H1 (cell line): ENCODE measurements around the gene OR8B3.

Source experiments
- BRCA1 ChIP-seq: IDR thresholded peaks from 2 replicates; pipeline ENCODE4 v1.6.1; 2012; ENCODE audit warnings: low read depth, low read length, improper control_type of control experiment
- EZH2 ChIP-seq: fragments of 200-600 bp; sonication (generic); IDR thresholded peaks from 2 replicates; pipeline ENCODE4 v1.7.1; 2012; ENCODE audit warnings: low read depth, mild to moderate bottlenecking, moderate library complexity, low read length, inconsistent platforms; ENCODE audit not compliant: severe bottlenecking
- GTF2F1 ChIP-seq: IDR thresholded peaks from 2 replicates; pipeline ENCODE4 v1.6.1; 2012; ENCODE audit warnings: low read depth, low read length, improper control_type of control experiment, borderline replicate concordance
- KDM1A ChIP-seq: fragments of 200-600, 300-600 bp; sonication (generic); IDR thresholded peaks from 2 replicates; pipeline ENCODE4 v1.7.1; 2016; ENCODE audit warnings: mild to moderate bottlenecking, low read length, borderline replicate concordance
- POLR2A ChIP-seq, 2 experiments: IDR thresholded peaks; 1 replicate in 1 of 2; 2 replicates in 1 of 2; pipeline ENCODE4 v1.6.1; 2011; ENCODE audit warnings: low read depth in 2 of 2, low read length in 2 of 2, mild to moderate bottlenecking in 2 of 2; ENCODE audit errors: control extremely low read depth in 1 of 2
- POLR2AphosphoS5 ChIP-seq: IDR thresholded peaks from 2 replicates; pipeline ENCODE4 v1.6.1; 2011; ENCODE audit warnings: low read depth, low read length
- POU5F1 ChIP-seq: IDR thresholded peaks from 2 replicates; pipeline ENCODE4 v1.6.1; 2011; ENCODE audit warnings: low read depth, mild to moderate bottlenecking, low read length, moderate library complexity
- RBBP5 ChIP-seq: IDR thresholded peaks from 2 replicates; pipeline ENCODE4 v1.7.1; 2012; ENCODE audit warnings: low read depth, mild to moderate bottlenecking, inconsistent platforms, low read length, moderate library complexity, borderline replicate concordance
- TF ChIP-seq, protein P1 (sequence below), 3 experiments: IDR thresholded peaks; 1 replicate in 2 of 3; 2 replicates in 1 of 3; pipeline versions ENCODE4 v1.5.1 to v1.6.1; 2011; ENCODE audit warnings: low read length in 3 of 3, mild to moderate bottlenecking in 3 of 3, inconsistent platforms in 2 of 3, low read depth in 1 of 3, moderate library complexity in 1 of 3; ENCODE audit not compliant: insufficient read depth in 1 of 3; ENCODE audit errors: control extremely low read depth in 1 of 3

- TF ChIP-seq BRCA1 = no peak
- no peak for TF ChIP-seq EZH2
- no peak for TF ChIP-seq POLR2A (IDR thresholded peaks at IDR 0.05; ENCODE audit: control extremely low read depth in 1 of 2, low read depth in 2 of 2, low read length in 2 of 2)
- no peak for TF ChIP-seq KDM1A
- TF ChIP-seq, protein P1, sequence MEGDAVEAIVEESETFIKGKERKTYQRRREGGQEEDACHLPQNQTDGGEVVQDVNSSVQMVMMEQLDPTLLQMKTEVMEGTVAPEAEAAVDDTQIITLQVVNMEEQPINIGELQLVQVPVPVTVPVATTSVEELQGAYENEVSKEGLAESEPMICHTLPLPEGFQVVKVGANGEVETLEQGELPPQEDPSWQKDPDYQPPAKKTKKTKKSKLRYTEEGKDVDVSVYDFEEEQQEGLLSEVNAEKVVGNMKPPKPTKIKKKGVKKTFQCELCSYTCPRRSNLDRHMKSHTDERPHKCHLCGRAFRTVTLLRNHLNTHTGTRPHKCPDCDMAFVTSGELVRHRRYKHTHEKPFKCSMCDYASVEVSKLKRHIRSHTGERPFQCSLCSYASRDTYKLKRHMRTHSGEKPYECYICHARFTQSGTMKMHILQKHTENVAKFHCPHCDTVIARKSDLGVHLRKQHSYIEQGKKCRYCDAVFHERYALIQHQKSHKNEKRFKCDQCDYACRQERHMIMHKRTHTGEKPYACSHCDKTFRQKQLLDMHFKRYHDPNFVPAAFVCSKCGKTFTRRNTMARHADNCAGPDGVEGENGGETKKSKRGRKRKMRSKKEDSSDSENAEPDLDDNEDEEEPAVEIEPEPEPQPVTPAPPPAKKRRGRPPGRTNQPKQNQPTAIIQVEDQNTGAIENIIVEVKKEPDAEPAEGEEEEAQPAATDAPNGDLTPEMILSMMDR (IDR thresholded peaks at IDR 0.05; ENCODE audit: control extremely low read depth in 1 of 3, insufficient read depth in 1 of 3, low read depth in 1 of 3, low read length in 3 of 3) = peak; percentile 57 to 78 (median 75)
- no peak for TF ChIP-seq GTF2F1
- no peak for TF ChIP-seq POU5F1
- TF ChIP-seq POLR2AphosphoS5 = no peak
- no peak for TF ChIP-seq RBBP5
Measured at GRCh38 chr11:124402326-124402922, 3.6 kb upstream of the OR8B3 start.
